HepG2 (cell line): Measurements from ENCODE around the gene CCDC201. TPM values are rescaled to one million over a fixed set of nuclear protein-coding genes. Genes with fewer than 3 reads are reported as not detected.

Experiments used
- CHD2 ChIP-seq: IDR thresholded peaks from 2 replicates; pipeline ENCODE4 v1.6.1; 2011; ENCODE audit warnings: low read depth, low read length, improper control_type of control experiment
- GATA4 ChIP-seq: sonication (generic); IDR thresholded peaks from 2 replicates; pipeline ENCODE4 v1.6.1; 2016; ENCODE audit warnings: antibody characterized with exemption, low read depth, borderline replicate concordance
- IRF2 ChIP-seq: IDR thresholded peaks from 2 replicates; pipeline ENCODE4 v1.6.1; 2018; ENCODE audit warnings: missing genetic modification reagents, missing compliant biosample characterization
- IRX3 ChIP-seq: sonication (generic); formaldehyde crosslinking; IDR thresholded peaks from 2 replicates; pipeline ENCODE4 v1.8.1; 2023; ENCODE audit warnings: mild to moderate bottlenecking, low read depth, missing genetic modification reagents, borderline replicate concordance
- KDM6A ChIP-seq: IDR thresholded peaks from 2 replicates; pipeline ENCODE4 v1.6.1; 2016; ENCODE audit warnings: low read depth
- MXD4 ChIP-seq: IDR thresholded peaks from 2 replicates; pipeline ENCODE4 v1.6.1; 2016; ENCODE audit warnings: mild to moderate bottlenecking, missing biosample characterization, missing genetic modification reagents
- NR2F1 ChIP-seq, 2 experiments: fragments of 450-650 bp in 1 of 2; formaldehyde crosslinking in 1 of 2; IDR thresholded peaks; 2 replicates each; pipeline versions ENCODE4 v1.5.0 to v1.6.1; 2016 to 2020; ENCODE audit warnings: mild to moderate bottlenecking in 1 of 2, missing compliant biosample characterization in 1 of 2, missing genetic modification reagents in 1 of 2, moderate library complexity in 1 of 2
- RAD21 ChIP-seq: fragments of 450-650 bp; formaldehyde crosslinking; IDR thresholded peaks from 2 replicates; pipeline ENCODE4 v1.5.0; 2020; ENCODE audit warnings: mild to moderate bottlenecking
- RFXAP ChIP-seq: sonication (generic); formaldehyde crosslinking; IDR thresholded peaks from 2 replicates; pipeline ENCODE4 v1.4.0; 2020; ENCODE audit warnings: missing genetic modification reagents, borderline replicate concordance
- SP2 ChIP-seq: sonication (generic); formaldehyde crosslinking; IDR thresholded peaks from 2 replicates; pipeline ENCODE4 v1.5.1; 2020; ENCODE audit warnings: mild to moderate bottlenecking, missing genetic modification reagents
- SP5 ChIP-seq: IDR thresholded peaks from 2 replicates; pipeline ENCODE4 v1.6.1; 2016; ENCODE audit warnings: low read depth, borderline replicate concordance
- ZFP82 ChIP-seq: sonication (generic); formaldehyde crosslinking; IDR thresholded peaks from 2 replicates; pipeline ENCODE4 v1.5.1; 2020; ENCODE audit warnings: mild to moderate bottlenecking, missing genetic modification reagents, borderline replicate concordance
- ZMYM3 ChIP-seq: sonication (generic); formaldehyde crosslinking; IDR thresholded peaks from 2 replicates; pipeline ENCODE4 v1.5.1; 2020; ENCODE audit warnings: mild to moderate bottlenecking, missing genetic modification reagents
- ZNF326 ChIP-seq: sonication (generic); formaldehyde crosslinking; IDR thresholded peaks from 2 replicates; pipeline ENCODE4 v1.4.0; 2020; ENCODE audit warnings: missing genetic modification reagents, borderline replicate concordance
- ZNF572 ChIP-seq: sonication (generic); formaldehyde crosslinking; IDR thresholded peaks from 2 replicates; pipeline ENCODE4 v1.5.1; 2020; ENCODE audit warnings: mild to moderate bottlenecking, missing genetic modification reagents
- ZNF614 ChIP-seq: IDR thresholded peaks from 2 replicates; pipeline ENCODE4 v1.6.1; 2018; ENCODE audit warnings: missing biosample characterization, missing genetic modification reagents, inconsistent platforms, borderline replicate concordance
- ZNF616 ChIP-seq: sonication (generic); formaldehyde crosslinking; IDR thresholded peaks from 2 replicates; pipeline ENCODE4 v1.5.0; 2020; ENCODE audit warnings: low read depth, mild to moderate bottlenecking, missing genetic modification reagents
- polyA plus RNA-seq, 8 experiments: library from polyadenylated mRNA; depleted of rRNA in 3 of 8; stranded (reverse) in 7 of 8; unstranded in 1 of 8; fragments of >200 nt; fragmentation: Illumina TruSeq in 4 of 8; extraction: Trizol in 4 of 8; gene quantifications; 2 replicates each; pipeline versions ENCODE4 v1.2.1 to v1.2.3, GENCODE V29; 2011 to 2016; ENCODE audit warnings: low read depth in 4 of 8, missing spikeins in 1 of 8, mixed read lengths in 1 of 8; ENCODE audit not compliant: insufficient read depth in 1 of 8
- total RNA-seq, 5 experiments: library from RNA; depleted of rRNA; stranded (reverse); fragments of >200 nt; fragmentation: Illumina TruSeq; extraction: Trizol; gene quantifications; 2 replicates each; pipeline ENCODE4 v1.2.3, GENCODE V29; 2016; ENCODE audit warnings: low read depth in 1 of 5
- TF ChIP-seq, protein P1 (sequence below): sonication (generic); formaldehyde crosslinking; IDR thresholded peaks from 2 replicates; pipeline ENCODE4 v1.4.0; 2020; ENCODE audit warnings: mild to moderate bottlenecking, missing genetic modification reagents
- TF ChIP-seq, protein P2 (sequence below): sonication (generic); formaldehyde crosslinking; IDR thresholded peaks from 2 replicates; pipeline ENCODE4 v1.5.1; 2020; ENCODE audit warnings: missing genetic modification reagents, mild to moderate bottlenecking, borderline replicate concordance
- TF ChIP-seq, protein P3 (sequence below): sonication (generic); formaldehyde crosslinking; IDR thresholded peaks from 2 replicates; pipeline ENCODE4 v1.4.0; 2020; ENCODE audit warnings: missing genetic modification reagents
- TF ChIP-seq, protein P4 (sequence below): IDR thresholded peaks from 2 replicates; pipeline ENCODE4 v1.6.1; 2018; ENCODE audit warnings: missing genetic modification reagents

CCDC201 gene
- total and polyA plus RNA-seq, 2 of the 13 experiments (the other 11 are each of a cell fraction or from before 2014, with no cell fraction given): 0.92 TPM; not detected in 1

DNA sequence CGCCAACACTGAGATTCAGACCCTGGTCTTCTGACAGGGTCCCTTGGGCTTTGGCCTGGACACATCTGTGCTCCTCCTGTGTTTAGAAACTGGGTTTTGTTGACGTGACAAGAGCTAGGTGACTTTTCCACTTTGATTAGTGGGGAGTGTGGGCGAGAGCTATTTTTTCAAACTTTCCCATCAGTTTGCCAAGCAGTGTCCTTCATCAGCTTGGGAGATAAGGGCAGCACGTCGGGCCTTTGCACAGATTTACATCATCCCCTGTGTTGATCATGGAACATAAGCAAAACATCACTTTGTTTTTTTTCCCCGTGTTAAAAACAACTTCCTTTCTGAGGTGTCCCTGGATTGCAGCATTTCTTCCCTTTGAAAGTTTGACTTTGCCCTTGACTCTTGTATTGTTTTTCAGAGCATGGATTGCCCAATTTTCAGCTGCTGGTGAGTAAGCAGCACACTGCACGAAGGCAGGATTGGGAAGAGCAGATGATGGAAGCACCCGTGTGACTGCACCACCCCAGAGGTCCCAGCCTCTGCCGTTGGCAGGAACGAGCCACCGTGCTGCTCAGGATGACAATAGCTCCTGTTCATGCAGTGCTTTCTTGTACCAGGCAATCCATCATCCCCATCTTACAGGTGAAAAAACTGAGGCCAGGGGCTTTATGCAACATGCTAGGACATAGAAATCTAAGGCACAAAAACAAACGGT, 9.0 kb upstream of the CCDC201 start (continued):
- TF ChIP-seq, protein P1, sequence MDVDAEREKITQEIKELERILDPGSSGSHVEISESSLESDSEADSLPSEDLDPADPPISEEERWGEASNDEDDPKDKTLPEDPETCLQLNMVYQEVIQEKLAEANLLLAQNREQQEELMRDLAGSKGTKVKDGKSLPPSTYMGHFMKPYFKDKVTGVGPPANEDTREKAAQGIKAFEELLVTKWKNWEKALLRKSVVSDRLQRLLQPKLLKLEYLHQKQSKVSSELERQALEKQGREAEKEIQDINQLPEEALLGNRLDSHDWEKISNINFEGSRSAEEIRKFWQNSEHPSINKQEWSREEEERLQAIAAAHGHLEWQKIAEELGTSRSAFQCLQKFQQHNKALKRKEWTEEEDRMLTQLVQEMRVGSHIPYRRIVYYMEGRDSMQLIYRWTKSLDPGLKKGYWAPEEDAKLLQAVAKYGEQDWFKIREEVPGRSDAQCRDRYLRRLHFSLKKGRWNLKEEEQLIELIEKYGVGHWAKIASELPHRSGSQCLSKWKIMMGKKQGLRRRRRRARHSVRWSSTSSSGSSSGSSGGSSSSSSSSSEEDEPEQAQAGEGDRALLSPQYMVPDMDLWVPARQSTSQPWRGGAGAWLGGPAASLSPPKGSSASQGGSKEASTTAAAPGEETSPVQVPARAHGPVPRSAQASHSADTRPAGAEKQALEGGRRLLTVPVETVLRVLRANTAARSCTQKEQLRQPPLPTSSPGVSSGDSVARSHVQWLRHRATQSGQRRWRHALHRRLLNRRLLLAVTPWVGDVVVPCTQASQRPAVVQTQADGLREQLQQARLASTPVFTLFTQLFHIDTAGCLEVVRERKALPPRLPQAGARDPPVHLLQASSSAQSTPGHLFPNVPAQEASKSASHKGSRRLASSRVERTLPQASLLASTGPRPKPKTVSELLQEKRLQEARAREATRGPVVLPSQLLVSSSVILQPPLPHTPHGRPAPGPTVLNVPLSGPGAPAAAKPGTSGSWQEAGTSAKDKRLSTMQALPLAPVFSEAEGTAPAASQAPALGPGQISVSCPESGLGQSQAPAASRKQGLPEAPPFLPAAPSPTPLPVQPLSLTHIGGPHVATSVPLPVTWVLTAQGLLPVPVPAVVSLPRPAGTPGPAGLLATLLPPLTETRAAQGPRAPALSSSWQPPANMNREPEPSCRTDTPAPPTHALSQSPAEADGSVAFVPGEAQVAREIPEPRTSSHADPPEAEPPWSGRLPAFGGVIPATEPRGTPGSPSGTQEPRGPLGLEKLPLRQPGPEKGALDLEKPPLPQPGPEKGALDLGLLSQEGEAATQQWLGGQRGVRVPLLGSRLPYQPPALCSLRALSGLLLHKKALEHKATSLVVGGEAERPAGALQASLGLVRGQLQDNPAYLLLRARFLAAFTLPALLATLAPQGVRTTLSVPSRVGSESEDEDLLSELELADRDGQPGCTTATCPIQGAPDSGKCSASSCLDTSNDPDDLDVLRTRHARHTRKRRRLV (CRISPR knock-in tag): peak; percentile 83
- peak; percentile 78; the same call in 1 of the 2 replicates for TF ChIP-seq ZNF616 (CRISPR knock-in tag)
- TF ChIP-seq MXD4: peak; percentile 56
- TF ChIP-seq SP5 (CRISPR knock-in tag): peak; percentile 95
- no peak for TF ChIP-seq RAD21 (CRISPR knock-in tag)
- TF ChIP-seq SP2: no peak
- no peak for TF ChIP-seq IRX3 (CRISPR knock-in tag)
- TF ChIP-seq, protein P2, sequence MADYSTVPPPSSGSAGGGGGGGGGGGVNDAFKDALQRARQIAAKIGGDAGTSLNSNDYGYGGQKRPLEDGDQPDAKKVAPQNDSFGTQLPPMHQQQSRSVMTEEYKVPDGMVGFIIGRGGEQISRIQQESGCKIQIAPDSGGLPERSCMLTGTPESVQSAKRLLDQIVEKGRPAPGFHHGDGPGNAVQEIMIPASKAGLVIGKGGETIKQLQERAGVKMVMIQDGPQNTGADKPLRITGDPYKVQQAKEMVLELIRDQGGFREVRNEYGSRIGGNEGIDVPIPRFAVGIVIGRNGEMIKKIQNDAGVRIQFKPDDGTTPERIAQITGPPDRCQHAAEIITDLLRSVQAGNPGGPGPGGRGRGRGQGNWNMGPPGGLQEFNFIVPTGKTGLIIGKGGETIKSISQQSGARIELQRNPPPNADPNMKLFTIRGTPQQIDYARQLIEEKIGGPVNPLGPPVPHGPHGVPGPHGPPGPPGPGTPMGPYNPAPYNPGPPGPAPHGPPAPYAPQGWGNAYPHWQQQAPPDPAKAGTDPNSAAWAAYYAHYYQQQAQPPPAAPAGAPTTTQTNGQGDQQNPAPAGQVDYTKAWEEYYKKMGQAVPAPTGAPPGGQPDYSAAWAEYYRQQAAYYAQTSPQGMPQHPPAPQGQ (CRISPR knock-in tag): peak; percentile 93; the same call in 1 of the 2 replicates
- TF ChIP-seq, protein P3, sequence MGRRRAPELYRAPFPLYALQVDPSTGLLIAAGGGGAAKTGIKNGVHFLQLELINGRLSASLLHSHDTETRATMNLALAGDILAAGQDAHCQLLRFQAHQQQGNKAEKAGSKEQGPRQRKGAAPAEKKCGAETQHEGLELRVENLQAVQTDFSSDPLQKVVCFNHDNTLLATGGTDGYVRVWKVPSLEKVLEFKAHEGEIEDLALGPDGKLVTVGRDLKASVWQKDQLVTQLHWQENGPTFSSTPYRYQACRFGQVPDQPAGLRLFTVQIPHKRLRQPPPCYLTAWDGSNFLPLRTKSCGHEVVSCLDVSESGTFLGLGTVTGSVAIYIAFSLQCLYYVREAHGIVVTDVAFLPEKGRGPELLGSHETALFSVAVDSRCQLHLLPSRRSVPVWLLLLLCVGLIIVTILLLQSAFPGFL (CRISPR knock-in tag): no peak
- no peak for TF ChIP-seq ZFP82 (CRISPR knock-in tag)
- TF ChIP-seq IRF2 (CRISPR knock-in tag): peak; percentile 95
- TF ChIP-seq CHD2: no peak
- TF ChIP-seq, protein P4, sequence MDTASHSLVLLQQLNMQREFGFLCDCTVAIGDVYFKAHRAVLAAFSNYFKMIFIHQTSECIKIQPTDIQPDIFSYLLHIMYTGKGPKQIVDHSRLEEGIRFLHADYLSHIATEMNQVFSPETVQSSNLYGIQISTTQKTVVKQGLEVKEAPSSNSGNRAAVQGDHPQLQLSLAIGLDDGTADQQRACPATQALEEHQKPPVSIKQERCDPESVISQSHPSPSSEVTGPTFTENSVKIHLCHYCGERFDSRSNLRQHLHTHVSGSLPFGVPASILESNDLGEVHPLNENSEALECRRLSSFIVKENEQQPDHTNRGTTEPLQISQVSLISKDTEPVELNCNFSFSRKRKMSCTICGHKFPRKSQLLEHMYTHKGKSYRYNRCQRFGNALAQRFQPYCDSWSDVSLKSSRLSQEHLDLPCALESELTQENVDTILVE: peak; percentile 91
- TF ChIP-seq KDM6A (CRISPR knock-in tag): peak; percentile 84
- no peak; the same call in 1 of the 2 replicates for TF ChIP-seq ZNF614
- peak; percentile 100 for TF ChIP-seq GATA4
- TF ChIP-seq NR2F1 (CRISPR knock-in tag; IDR thresholded peaks at IDR 0.05): peak; percentile 86 to 89
- TF ChIP-seq ZNF326 (CRISPR knock-in tag): no peak
- TF ChIP-seq ZMYM3: peak; percentile 97
- TF ChIP-seq RFXAP (CRISPR knock-in tag): peak; percentile 86
- TF ChIP-seq ZNF572: no peak
